Endodermal cell (in vitro differentiated cells): Measurements from ENCODE around the gene PADI1. TPM values are rescaled to one million over a fixed set of nuclear protein-coding genes. Genes with fewer than 3 reads are reported as not detected.

Experiments used
- DNase-seq: peaks from one replicate; pipeline ENCODE4 v3.0.0-alpha.2; 2017
- H3K27ac ChIP-seq: 2 replicates; pipeline ENCODE4 v1.5.1; 2013; ENCODE audit warnings: mild to moderate bottlenecking, low read depth, low read length, moderate library complexity
- H3K27me3 ChIP-seq: 2 replicates; pipeline ENCODE4 v1.6.1; 2013; ENCODE audit warnings: mild to moderate bottlenecking, low read length, moderate library complexity; ENCODE audit not compliant: insufficient read depth, control insufficient read depth, poor library complexity, severe bottlenecking
- H3K36me3 ChIP-seq: 2 replicates; pipeline ENCODE4 v1.7.0; 2013; ENCODE audit warnings: mild to moderate bottlenecking, low read length, moderate library complexity; ENCODE audit not compliant: control insufficient read depth, insufficient read depth
- H3K4me1 ChIP-seq: one replicate; pipeline ENCODE4 v1.7.0; 2013; ENCODE audit warnings: low read length; ENCODE audit not compliant: control insufficient read depth, insufficient read depth
- H3K4me3 ChIP-seq: 2 replicates; pipeline ENCODE4 v1.5.1; 2013; ENCODE audit warnings: mild to moderate bottlenecking, low read length, moderate library complexity
- H3K9ac ChIP-seq: 2 replicates; pipeline ENCODE4 v1.6.1; 2013; ENCODE audit warnings: mild to moderate bottlenecking, low read length, moderate library complexity; ENCODE audit not compliant: poor library complexity, severe bottlenecking; ENCODE audit errors: extremely low read depth
- H3K9me3 ChIP-seq: 2 replicates; pipeline ENCODE4 v1.6.1; 2013; ENCODE audit warnings: mild to moderate bottlenecking, low read length, moderate library complexity; ENCODE audit not compliant: control insufficient read depth
- H3K27ac Mint-ChIP-seq: 2 replicates; pipeline ENCODE4 v1.8.0; 2020; ENCODE audit warnings: mixed read lengths
- H3K27me3 Mint-ChIP-seq: 2 replicates; pipeline ENCODE4 v1.8.0; 2021; ENCODE audit warnings: mild to moderate bottlenecking, mixed read lengths; ENCODE audit not compliant: insufficient read depth
- H3K36me3 Mint-ChIP-seq: 2 replicates; pipeline ENCODE4 v1.8.0; 2020; ENCODE audit warnings: low read depth, mixed read lengths
- H3K4me1 Mint-ChIP-seq: 2 replicates; pipeline ENCODE4 v1.8.0; 2020; ENCODE audit warnings: mixed read lengths
- H3K4me3 Mint-ChIP-seq: 2 replicates; pipeline ENCODE4 v1.8.0; 2020; ENCODE audit warnings: mild to moderate bottlenecking, moderate library complexity, mixed read lengths
- H3K9me3 Mint-ChIP-seq: 2 replicates; pipeline ENCODE4 v1.8.0; 2020; ENCODE audit warnings: mild to moderate bottlenecking, mixed read lengths
- CTCF ChIP-seq: fragments of 200-600 bp; sonication (generic); conservative IDR thresholded peaks from 2 replicates; pipeline ENCODE4 v1.5.0; 2021; ENCODE audit warnings: antibody characterized with exemption, mild to moderate bottlenecking
- WGBS, 2 experiments: methylation state at CpG; one replicate each; pipeline versions ENCODE4 v1.1.5 to v1.1.7; 2013; ENCODE audit warnings: missing lambda C conversion rate in 2 of 2, mixed read lengths in 1 of 2; ENCODE audit not compliant: insufficient coverage in 1 of 2, insufficient read length in 1 of 2; 5-methylcytosine and 5-hydroxymethylcytosine counted together
- total RNA-seq, 2 donors: library from RNA; stranded (reverse); fragmentation: NEBNext Ultra II Directional in 1 of 2; extraction: Animal tissue kit (Norgen Biotek cat#: 25700) in 1 of 2; gene quantifications; 2 replicates in 1 of 2; 3 replicates in 1 of 2; pipeline ENCODE4 v1.2.1, GENCODE V29; 2021

The PADI1 gene
- total RNA-seq, 2 donors from 2014 or later: 0.13 TPM; not detected in 1

GRCh38 chr1:17290553-17290952 is 85.6 kb downstream of the PADI1 start:
- no peak for DNase-seq
- H3K36me3 ChIP-seq: no peaks in the 10 kb centered on the region
- H3K4me1 ChIP-seq: no peaks in the 10 kb centered on the region
- H3K9me3 Mint-ChIP-seq: no peaks in the 10 kb centered on the region
- H3K9me3 ChIP-seq: no peaks in the 10 kb centered on the region
- H3K4me3 Mint-ChIP-seq: no peak overlapping the region
- H3K27me3 ChIP-seq: no peaks in the 10 kb centered on the region
- no peak overlapping the region for H3K27ac ChIP-seq
- H3K4me3 ChIP-seq: no peak overlapping the region
- no peaks in the 10 kb centered on the region for H3K36me3 Mint-ChIP-seq
- H3K9ac ChIP-seq: no peak overlapping the region
- TF ChIP-seq CTCF: no peak
- peaks cover 3% of the 10 kb centered on the region for H3K27me3 Mint-ChIP-seq
- no peak overlapping the region for H3K27ac Mint-ChIP-seq
- WGBS, 2 experiments: 93 to 100% methylated on average over 3 of the region's 3 CpGs
- H3K4me1 Mint-ChIP-seq: no peaks in the 10 kb centered on the region

- H3K36me3 Mint-ChIP-seq: no peaks in the 10 kb centered on the region
- no peak for DNase-seq
- no peak overlapping the region for H3K4me3 Mint-ChIP-seq
- WGBS, 2 experiments: 86 to 92% methylated on average over 2 to 7 of the region's 7 CpGs
- Histone ChIP-seq H3K4me3 (no peak overlapping the region), H3K36me3 (no peaks in the 10 kb centered on the region), H3K27ac (no peak overlapping the region), H3K9me3 (no peaks in the 10 kb centered on the region), H3K4me1 (no peaks in the 10 kb centered on the region), H3K27me3 (no peaks in the 10 kb centered on the region), H3K9ac (no peak overlapping the region)
- H3K9me3 Mint-ChIP-seq: no peaks in the 10 kb centered on the region
- no peaks in the 10 kb centered on the region for H3K4me1 Mint-ChIP-seq
- H3K27me3 Mint-ChIP-seq: peaks cover 4% of the 10 kb centered on the region
- no peak for TF ChIP-seq CTCF
- H3K27ac Mint-ChIP-seq: no peak overlapping the region
Measured at GRCh38 chr1:17292299-17293160, 87.6 kb downstream of the PADI1 start.

GRCh38 chr1:17293681-17294425 is 88.9 kb downstream of the PADI1 start:
- no peaks in the 10 kb centered on the region for H3K9me3 ChIP-seq
- H3K27ac Mint-ChIP-seq: no peak overlapping the region
- no peaks in the 10 kb centered on the region for H3K4me1 Mint-ChIP-seq
- WGBS, 2 experiments: 80 to 85% methylated on average over 9 to 14 of the region's 14 CpGs
- no peak overlapping the region for H3K9ac ChIP-seq
- TF ChIP-seq CTCF: no peak
- H3K27me3 ChIP-seq: no peaks in the 10 kb centered on the region
- H3K4me3 Mint-ChIP-seq: no peak overlapping the region
- no peaks in the 10 kb centered on the region for H3K36me3 Mint-ChIP-seq
- no peak for DNase-seq
- H3K27ac ChIP-seq: no peak overlapping the region
- no peak overlapping the region for H3K4me3 ChIP-seq
- H3K4me1 ChIP-seq: no peaks in the 10 kb centered on the region
- H3K27me3 Mint-ChIP-seq: peaks cover 4% of the 10 kb centered on the region
- no peaks in the 10 kb centered on the region for H3K36me3 ChIP-seq
- no peaks in the 10 kb centered on the region for H3K9me3 Mint-ChIP-seq
